MM.1S (cell line): ENCODE measurements around the gene MYO16.

Experiments used
- DNase-seq: peaks from one replicate; pipeline ENCODE4 v3.0.0-alpha.2; 2015
- H2AFZ ChIP-seq: fragments of 300-600 bp; sonication (generic); 2 replicates; pipeline ENCODE4 v1.6.0; 2016; ENCODE audit warnings: antibody characterized with exemption, low read length
- H3F3A ChIP-seq: fragments of 300-600 bp; sonication (generic); 2 replicates; pipeline ENCODE4 v1.6.1; 2016; ENCODE audit warnings: mild to moderate bottlenecking, antibody characterized with exemption, low read length, moderate library complexity, mixed read lengths; ENCODE audit not compliant: insufficient read depth
- H3K27ac ChIP-seq: fragments of 300-600 bp; sonication (generic); 2 replicates; pipeline ENCODE4 v1.5.1; 2016; ENCODE audit warnings: mild to moderate bottlenecking, low read length
- H3K27me3 ChIP-seq: fragments of 300-600 bp; sonication (generic); replicated peaks from 2 replicates; pipeline ENCODE4 v1.6.0; 2016; ENCODE audit warnings: low read length; ENCODE audit not compliant: insufficient read depth
- H3K36me3 ChIP-seq: fragments of 300-600 bp; sonication (generic); replicated peaks from 2 replicates; pipeline ENCODE4 v1.6.1; 2016; ENCODE audit warnings: mild to moderate bottlenecking, low read length, mixed read lengths; ENCODE audit not compliant: insufficient read depth
- H3K4me1 ChIP-seq: fragments of 300-600 bp; sonication (generic); 2 replicates; pipeline ENCODE4 v1.6.1; 2016; ENCODE audit warnings: low read length, mixed read lengths
- H3K4me2 ChIP-seq: fragments of 300-600 bp; sonication (generic); 2 replicates; pipeline ENCODE4 v1.6.0; 2016; ENCODE audit warnings: low read depth, low read length
- H3K4me3 ChIP-seq: fragments of 300-600 bp; sonication (generic); 2 replicates; pipeline ENCODE4 v1.5.1; 2016; ENCODE audit warnings: low read length, mixed read lengths
- H3K79me2 ChIP-seq: fragments of 300-600 bp; sonication (generic); 2 replicates; pipeline ENCODE4 v1.6.1; 2016; ENCODE audit warnings: mixed run types, low read length, mixed read lengths
- H3K9ac ChIP-seq: fragments of 300-600 bp; sonication (generic); 2 replicates; pipeline ENCODE4 v1.6.1; 2016; ENCODE audit warnings: low read length, mixed read lengths
- H3K9me2 ChIP-seq: fragments of 300-600 bp; sonication (generic); replicated peaks from 2 replicates; pipeline ENCODE4 v1.6.1; 2016; ENCODE audit warnings: mild to moderate bottlenecking, low read length, mixed read lengths; ENCODE audit not compliant: insufficient read depth
- H3K9me3 ChIP-seq: fragments of 300-600 bp; sonication (generic); replicated peaks from 2 replicates; pipeline ENCODE4 v1.6.1; 2016; ENCODE audit warnings: mild to moderate bottlenecking, low read length, mixed read lengths; ENCODE audit not compliant: insufficient read depth
- H4K20me1 ChIP-seq: fragments of 300-600 bp; sonication (generic); 2 replicates; pipeline ENCODE4 v1.6.1; 2016; ENCODE audit warnings: mild to moderate bottlenecking, low read length, moderate library complexity, mixed read lengths; ENCODE audit not compliant: insufficient read depth
- EZH2 ChIP-seq: fragments of 300-600 bp; sonication (generic); optimal IDR thresholded peaks from 2 replicates; pipeline ENCODE3; 2017; ENCODE audit warnings: low read depth, mild to moderate bottlenecking, antibody characterized with exemption, low read length, mixed read lengths
- EZH2phosphoT487 ChIP-seq: fragments of 300-600 bp; sonication (generic); IDR thresholded peaks from 2 replicates; pipeline ENCODE4 v1.6.1; 2018; ENCODE audit warnings: antibody characterized with exemption, low read length
- TF ChIP-seq, protein P1 (sequence below): fragments of 300-600 bp; sonication (generic); IDR thresholded peaks from 2 replicates; pipeline ENCODE4 v1.5.1; 2016; ENCODE audit warnings: antibody characterized with exemption, low read length, mixed read lengths

The MYO16 gene

DNA sequence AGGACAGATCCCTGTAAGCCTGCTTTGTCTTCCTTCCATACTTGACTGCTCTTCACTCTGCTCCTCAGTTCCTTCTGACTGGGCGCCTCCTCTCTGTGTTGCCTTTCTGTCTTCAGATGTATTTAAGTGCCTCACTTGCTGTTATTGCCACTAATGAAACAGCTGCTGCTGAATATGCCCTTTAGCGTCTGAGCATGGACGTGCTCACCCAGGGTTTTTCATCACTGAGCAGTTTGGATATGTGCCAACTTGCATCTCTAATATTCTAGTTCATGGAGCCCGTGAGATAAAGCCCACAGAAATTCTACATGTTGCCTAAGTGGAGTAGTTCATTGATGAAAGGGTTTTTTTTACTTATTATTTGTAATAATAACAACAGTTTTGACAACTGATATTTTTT lies 198.2 kb downstream of the MYO16 start:
- Histone ChIP-seq H3K9me3 (no peaks in the 10 kb centered on the region), H2AFZ (no peak overlapping the region), H3K79me2 (no peaks in the 10 kb centered on the region), H3F3A (no peaks in the 10 kb centered on the region), H3K4me2 (no peak overlapping the region), H3K36me3 (no peaks in the 10 kb centered on the region), H3K4me3 (no peak overlapping the region), H3K9ac (no peak overlapping the region), H3K4me1 (no peaks in the 10 kb centered on the region), H3K27me3 (no peaks in the 10 kb centered on the region), H3K9me2 (no peaks in the 10 kb centered on the region), H3K27ac (no peak overlapping the region), H4K20me1 (no peaks in the 10 kb centered on the region)
- no peak for TF ChIP-seq EZH2phosphoT487
- TF ChIP-seq, protein P1, sequence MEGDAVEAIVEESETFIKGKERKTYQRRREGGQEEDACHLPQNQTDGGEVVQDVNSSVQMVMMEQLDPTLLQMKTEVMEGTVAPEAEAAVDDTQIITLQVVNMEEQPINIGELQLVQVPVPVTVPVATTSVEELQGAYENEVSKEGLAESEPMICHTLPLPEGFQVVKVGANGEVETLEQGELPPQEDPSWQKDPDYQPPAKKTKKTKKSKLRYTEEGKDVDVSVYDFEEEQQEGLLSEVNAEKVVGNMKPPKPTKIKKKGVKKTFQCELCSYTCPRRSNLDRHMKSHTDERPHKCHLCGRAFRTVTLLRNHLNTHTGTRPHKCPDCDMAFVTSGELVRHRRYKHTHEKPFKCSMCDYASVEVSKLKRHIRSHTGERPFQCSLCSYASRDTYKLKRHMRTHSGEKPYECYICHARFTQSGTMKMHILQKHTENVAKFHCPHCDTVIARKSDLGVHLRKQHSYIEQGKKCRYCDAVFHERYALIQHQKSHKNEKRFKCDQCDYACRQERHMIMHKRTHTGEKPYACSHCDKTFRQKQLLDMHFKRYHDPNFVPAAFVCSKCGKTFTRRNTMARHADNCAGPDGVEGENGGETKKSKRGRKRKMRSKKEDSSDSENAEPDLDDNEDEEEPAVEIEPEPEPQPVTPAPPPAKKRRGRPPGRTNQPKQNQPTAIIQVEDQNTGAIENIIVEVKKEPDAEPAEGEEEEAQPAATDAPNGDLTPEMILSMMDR, result no peak
- TF ChIP-seq EZH2, result no peak
- DNase-seq, result no peak

DNA sequence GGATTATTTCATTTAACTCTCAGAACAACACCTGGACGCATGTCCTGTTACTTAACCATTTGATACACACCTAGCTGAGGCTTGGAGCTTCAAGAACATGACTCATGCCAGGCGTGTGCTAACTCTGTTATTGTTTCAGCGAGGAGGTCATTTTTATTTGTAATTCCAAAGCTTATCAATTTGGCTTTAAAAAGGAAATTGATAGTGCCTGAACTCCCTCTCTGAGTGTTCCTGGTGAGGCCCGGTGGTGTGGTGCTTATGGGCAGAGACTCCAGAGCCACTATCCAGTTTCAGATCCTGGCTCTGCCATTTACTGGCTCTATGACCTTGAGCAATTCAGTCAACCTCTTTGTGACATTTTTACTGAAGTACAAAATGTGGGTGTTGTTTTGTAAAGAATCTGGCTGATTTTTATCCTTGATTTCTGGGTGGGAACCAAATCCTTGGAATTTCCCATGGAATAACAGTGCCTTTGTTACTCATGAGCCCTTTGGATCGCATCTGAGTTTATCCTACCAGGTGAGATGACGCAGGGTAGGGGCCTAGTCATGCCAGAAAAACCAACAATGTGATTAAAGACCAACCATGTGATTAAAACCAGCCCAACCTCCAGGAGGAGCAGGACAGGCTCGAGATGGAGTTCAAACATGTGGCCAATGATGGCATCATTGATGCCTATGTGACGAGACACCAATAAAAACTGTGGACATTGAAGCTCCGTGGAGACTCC lies 198.8 kb downstream of the MYO16 start:
- H3K27me3 ChIP-seq, result no peaks in the 10 kb centered on the region
- H4K20me1 ChIP-seq, result no peaks in the 10 kb centered on the region
- no peak overlapping the region for H3K4me2 ChIP-seq
- no peaks in the 10 kb centered on the region for H3K36me3 ChIP-seq
- TF ChIP-seq EZH2phosphoT487 (no peak), EZH2 (no peak)
- TF ChIP-seq, protein P1, result no peak
- no peak overlapping the region for H3K9ac ChIP-seq
- H3K9me3 ChIP-seq, result no peaks in the 10 kb centered on the region
- no peak overlapping the region for H3K27ac ChIP-seq
- H3K79me2 ChIP-seq, result no peaks in the 10 kb centered on the region
- no peaks in the 10 kb centered on the region for H3K4me1 ChIP-seq
- no peaks in the 10 kb centered on the region for H3K9me2 ChIP-seq
- no peak overlapping the region for H3K4me3 ChIP-seq
- no peak for DNase-seq
- H2AFZ ChIP-seq, result no peak overlapping the region
- H3F3A ChIP-seq, result no peaks in the 10 kb centered on the region

DNA sequence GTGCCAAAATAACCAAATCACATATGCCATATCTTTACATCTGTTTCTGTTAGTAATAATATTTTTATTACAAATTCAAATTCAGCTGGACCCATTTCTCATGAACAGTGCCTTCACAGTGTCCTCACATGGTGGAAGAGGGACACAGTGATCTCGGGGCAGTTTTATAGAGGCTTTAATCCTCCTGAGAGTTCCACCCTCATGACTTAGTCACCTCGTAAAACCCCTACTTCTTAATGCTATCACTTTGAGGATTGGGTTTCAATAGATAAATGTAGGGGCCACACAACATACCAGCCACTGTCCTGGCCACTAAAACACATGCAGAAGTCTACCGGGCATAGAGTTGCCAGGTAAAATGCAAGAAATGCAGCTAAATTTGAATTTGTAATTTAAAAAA lies 201.5 kb downstream of the MYO16 start:
- Histone ChIP-seq H3K4me2 (no peak overlapping the region), H3K9me3 (no peaks in the 10 kb centered on the region), H3K79me2 (no peaks in the 10 kb centered on the region), H3K27me3 (no peaks in the 10 kb centered on the region), H3K36me3 (no peaks in the 10 kb centered on the region), H3K4me3 (no peak overlapping the region), H3K9me2 (no peaks in the 10 kb centered on the region), H3K4me1 (no peaks in the 10 kb centered on the region), H3K27ac (no peak overlapping the region), H2AFZ (no peak overlapping the region), H3F3A (no peaks in the 10 kb centered on the region), H3K9ac (no peak overlapping the region), H4K20me1 (no peaks in the 10 kb centered on the region)
- TF ChIP-seq, protein P1, result no peak
- TF ChIP-seq EZH2, result no peak
- no peak for TF ChIP-seq EZH2phosphoT487
- DNase-seq, result no peak
